Natural killer cell (primary cell): ENCODE results near the gene SPOCK2. TPM values are rescaled to one million over a fixed set of nuclear protein-coding genes. Genes with fewer than 3 reads are reported as not detected.

Experiments used
- ATAC-seq, 3 donors: fragments of 150-1000 bp in 2 of 3; fragments of 200-7000 bp in 1 of 3; cut with Tn5 transposase; 1 replicate in 1 of 3; 2 replicates in 2 of 3; pipeline ENCODE4 v1.10.0; 2021; ENCODE audit warnings: mild to moderate bottlenecking in 2 of 3, moderate library complexity in 2 of 3
- DNase-seq, 2 donors: peaks; one replicate each; pipeline versions ENCODE4 v3.0.0 to v3.0.0-alpha.2; 2013 to 2021; ENCODE audit warnings: mixed read lengths in 1 of 2
- H3K27ac ChIP-seq: one replicate; pipeline ENCODE4 v1.5.1; 2013; ENCODE audit warnings: mild to moderate bottlenecking, low read length
- H3K27me3 ChIP-seq: one replicate; pipeline ENCODE4 v1.6.1; 2013; ENCODE audit warnings: low read length; ENCODE audit not compliant: control insufficient read depth, insufficient read depth
- H3K36me3 ChIP-seq: one replicate; pipeline ENCODE4 v1.6.1; 2013; ENCODE audit warnings: low read length; ENCODE audit not compliant: control insufficient read depth, insufficient read depth
- H3K4me1 ChIP-seq: one replicate; pipeline ENCODE4 v1.6.1; 2013; ENCODE audit warnings: low read length; ENCODE audit not compliant: control insufficient read depth, insufficient read depth
- H3K4me3 ChIP-seq: one replicate; pipeline ENCODE4 v1.5.1; 2013; ENCODE audit warnings: low read length
- H3K9me3 ChIP-seq: one replicate; pipeline ENCODE4 v1.6.1; 2013; ENCODE audit warnings: low read length; ENCODE audit not compliant: control insufficient read depth, insufficient read depth
- H3K27ac Mint-ChIP-seq, 2 donors: one replicate each; pipeline ENCODE4 v1.8.0; 2022; ENCODE audit warnings: mild to moderate bottlenecking in 2 of 2, mixed read lengths in 2 of 2, moderate library complexity in 1 of 2
- H3K27me3 Mint-ChIP-seq, 2 donors: one replicate each; pipeline ENCODE4 v1.8.0; 2022; ENCODE audit warnings: low read depth in 2 of 2, mixed read lengths in 2 of 2
- H3K36me3 Mint-ChIP-seq: one replicate; pipeline ENCODE4 v1.8.0; 2022; ENCODE audit warnings: mixed read lengths
- H3K4me1 Mint-ChIP-seq, 2 donors: one replicate each; pipeline ENCODE4 v1.8.0; 2022; ENCODE audit warnings: mixed read lengths in 2 of 2
- H3K4me3 Mint-ChIP-seq: one replicate; pipeline ENCODE4 v1.8.0; 2022; ENCODE audit warnings: mild to moderate bottlenecking, moderate library complexity, mixed read lengths
- H3K9me3 Mint-ChIP-seq, 2 donors: one replicate each; pipeline ENCODE4 v1.8.0; 2022; ENCODE audit warnings: mixed read lengths in 2 of 2
- WGBS: methylation state at CpG from one replicate; pipeline ENCODE4 v1.1.7; 2013; ENCODE audit warnings: missing lambda C conversion rate; ENCODE audit not compliant: insufficient coverage; 5-methylcytosine and 5-hydroxymethylcytosine counted together
- intact Hi-C: fragments of 100-400 bp; cut with micrococcal nuclease; formaldehyde crosslinking; loops from one replicate; pipeline ENCODE4 v1.14.2; 2022
- total RNA-seq, 4 donors: library from RNA; stranded (reverse); fragments of 120-200 nt in 1 of 4; gene quantifications; one replicate each; pipeline versions ENCODE4 v1.2.3 to v1.2.4, GENCODE V29; 2013 to 2022
- TF ChIP-seq, protein P1 (sequence below): fragments of 200-600 bp; IDR thresholded peaks from one replicate; pipeline ENCODE4 v1.8.0; 2022; ENCODE audit warnings: antibody characterized with exemption

Gene SPOCK2
- total RNA-seq, 3 donors from 2014 or later (not counting 1 experiment from before 2014, with no cell fraction given) = 258 to 329 (median 293) TPM

- H3K27ac ChIP-seq = no peak overlapping the region
- Mint-ChIP-seq H3K9me3 (no peaks in the 10 kb centered on the region), H3K27me3 (no peaks in the 10 kb centered on the region), H3K36me3 (no peaks in the 10 kb centered on the region), H3K4me1 (peaks cover 4 to 5% of the 10 kb centered on the region in 2 donors), H3K27ac (no peak overlapping the region), H3K4me3 (no peak overlapping the region)
- WGBS = 94% methylated on average over 4 of the region's 5 CpGs
- intact Hi-C loops = no loop called here
- H3K27me3 ChIP-seq = no peaks in the 10 kb centered on the region
- H3K9me3 ChIP-seq = no peaks in the 10 kb centered on the region
- no peaks in the 10 kb centered on the region for H3K4me1 ChIP-seq
- no peak overlapping the region for H3K4me3 ChIP-seq
- DNase-seq = no peak
- no peaks in the 10 kb centered on the region for H3K36me3 ChIP-seq
- TF ChIP-seq, protein P1, sequence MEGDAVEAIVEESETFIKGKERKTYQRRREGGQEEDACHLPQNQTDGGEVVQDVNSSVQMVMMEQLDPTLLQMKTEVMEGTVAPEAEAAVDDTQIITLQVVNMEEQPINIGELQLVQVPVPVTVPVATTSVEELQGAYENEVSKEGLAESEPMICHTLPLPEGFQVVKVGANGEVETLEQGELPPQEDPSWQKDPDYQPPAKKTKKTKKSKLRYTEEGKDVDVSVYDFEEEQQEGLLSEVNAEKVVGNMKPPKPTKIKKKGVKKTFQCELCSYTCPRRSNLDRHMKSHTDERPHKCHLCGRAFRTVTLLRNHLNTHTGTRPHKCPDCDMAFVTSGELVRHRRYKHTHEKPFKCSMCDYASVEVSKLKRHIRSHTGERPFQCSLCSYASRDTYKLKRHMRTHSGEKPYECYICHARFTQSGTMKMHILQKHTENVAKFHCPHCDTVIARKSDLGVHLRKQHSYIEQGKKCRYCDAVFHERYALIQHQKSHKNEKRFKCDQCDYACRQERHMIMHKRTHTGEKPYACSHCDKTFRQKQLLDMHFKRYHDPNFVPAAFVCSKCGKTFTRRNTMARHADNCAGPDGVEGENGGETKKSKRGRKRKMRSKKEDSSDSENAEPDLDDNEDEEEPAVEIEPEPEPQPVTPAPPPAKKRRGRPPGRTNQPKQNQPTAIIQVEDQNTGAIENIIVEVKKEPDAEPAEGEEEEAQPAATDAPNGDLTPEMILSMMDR = no peak
- ATAC-seq = no peak
Observed at GRCh38 chr10:72056113-72056512, 32.2 kb downstream of the SPOCK2 start.

- no peak overlapping the region for H3K4me3 ChIP-seq
- ATAC-seq = no peak
- Mint-ChIP-seq H3K9me3 (peaks cover 0 to 3% of the 10 kb centered on the region in 2 donors), H3K27ac (no peak overlapping the region), H3K4me1 (peaks cover under 1 to 8% of the 10 kb centered on the region in 2 donors), H3K27me3 (no peaks in the 10 kb centered on the region), H3K36me3 (no peaks in the 10 kb centered on the region), H3K4me3 (no peak overlapping the region)
- no peak for DNase-seq
- H3K27ac ChIP-seq = no peak overlapping the region
- peaks cover 4% of the 10 kb centered on the region for H3K9me3 ChIP-seq
- H3K4me1 ChIP-seq = no peaks in the 10 kb centered on the region
- 93% methylated on average over 7 of the region's 7 CpGs for WGBS
- intact Hi-C loops = no loop called here
- H3K36me3 ChIP-seq = no peaks in the 10 kb centered on the region
- H3K27me3 ChIP-seq = no peaks in the 10 kb centered on the region
- TF ChIP-seq, protein P1 = no peak
Observed at GRCh38 chr10:72053690-72054089, 34.7 kb downstream of the SPOCK2 start.

DNA sequence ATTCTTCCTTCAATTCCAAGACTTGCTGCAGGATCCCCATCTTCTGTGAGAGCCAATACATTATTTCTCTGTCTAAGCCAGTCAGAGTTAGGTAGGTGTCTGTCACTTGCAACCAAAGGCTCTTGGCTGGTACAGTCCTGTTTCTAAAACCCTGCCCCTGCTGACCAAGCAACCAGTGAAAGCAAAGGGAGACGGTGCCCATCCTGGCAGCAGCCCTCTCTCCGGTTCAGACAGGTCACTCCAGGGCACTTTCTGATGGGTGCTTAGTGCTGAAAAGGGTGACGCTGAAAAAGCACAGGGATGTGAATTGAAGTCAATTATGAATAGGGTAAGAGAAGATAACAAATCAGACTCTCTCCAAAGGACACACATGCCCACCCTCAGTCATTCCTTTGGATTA is 37.5 kb downstream of the SPOCK2 start:
- Histone ChIP-seq H3K27ac (no peak overlapping the region), H3K27me3 (no peaks in the 10 kb centered on the region), H3K9me3 (peaks cover 4% of the 10 kb centered on the region), H3K4me1 (no peaks in the 10 kb centered on the region), H3K36me3 (no peaks in the 10 kb centered on the region), H3K4me3 (no peak overlapping the region)
- Mint-ChIP-seq H3K4me1 (peaks cover 6 to 7% of the 10 kb centered on the region in 2 donors), H3K36me3 (no peaks in the 10 kb centered on the region), H3K9me3 (peaks cover 0 to 3% of the 10 kb centered on the region in 2 donors), H3K4me3 (no peak overlapping the region), H3K27me3 (no peaks in the 10 kb centered on the region), H3K27ac (no peak overlapping the region)
- TF ChIP-seq, protein P1 = no peak
- DNase-seq (no peak), ATAC-seq (no peak)
- 91% methylated on average over 2 of the region's 3 CpGs for WGBS
- intact Hi-C loops = no loop called here
